ENCODE data around the gene UTS2B.

Gene UTS2B

DNA sequence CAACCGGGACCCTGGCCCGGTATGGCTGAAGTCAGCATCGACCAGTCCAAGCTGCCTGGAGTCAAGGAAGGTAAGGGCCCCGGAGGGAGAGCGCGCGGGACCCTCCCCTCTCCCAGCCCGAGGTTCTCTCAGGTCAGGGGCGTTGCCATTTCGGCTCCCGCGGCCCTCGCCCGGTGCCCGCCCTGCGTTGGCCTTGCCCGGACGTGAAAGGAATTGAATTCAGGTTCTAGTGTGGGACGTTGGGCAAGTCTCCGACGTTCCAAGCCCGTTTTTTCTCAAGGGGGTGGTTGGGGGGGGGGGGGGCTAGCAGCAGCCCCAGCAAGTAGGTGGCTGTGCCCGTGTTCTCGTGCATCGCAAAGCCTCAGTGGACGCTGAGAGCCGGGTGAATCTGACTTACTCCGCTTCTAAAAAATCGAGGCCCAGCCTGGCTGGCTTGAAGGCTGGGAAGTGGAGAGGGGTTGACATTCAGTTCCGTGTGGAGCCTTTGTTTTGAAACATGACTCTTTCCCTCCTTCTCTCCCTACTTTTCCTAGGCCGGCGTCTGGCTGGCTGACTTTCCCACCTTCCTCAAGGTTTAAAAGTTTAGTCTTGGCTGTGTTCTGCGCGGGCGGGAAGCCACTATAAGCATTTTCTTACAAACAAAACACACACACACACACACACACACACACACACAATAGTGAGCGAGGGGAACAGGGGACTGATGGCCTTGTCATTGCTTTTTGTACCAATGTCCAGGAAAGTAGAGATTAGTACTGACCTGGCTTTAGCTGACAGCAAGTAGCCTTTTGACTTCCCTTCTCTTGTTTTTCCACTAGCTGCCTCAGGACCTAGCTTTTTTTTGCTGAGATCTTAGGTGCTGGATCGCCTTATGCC lies at the start of gene UTS2B:
Gene UTS2B, minus strand, starts transcription at position 873 of the 876 bp plus-strand sequence. CDS start 48,337 bp downstream, outside the sequence.
- DNase-seq (ENCODE audit: low read depth in 4 of 4, low spot score in 1 of 4) = no peak

GRCh38 chr3:191380001-191380400 lies 49.7 kb upstream of the UTS2B start:
- no peak for DNase-seq (ENCODE audit: low read depth in 4 of 4, low spot score in 1 of 4)

GRCh38 chr3:191379446-191379845 lies 49.1 kb upstream of the UTS2B start:
- DNase-seq (ENCODE audit: low read depth in 4 of 4, low spot score in 1 of 4) = no peak

DNA sequence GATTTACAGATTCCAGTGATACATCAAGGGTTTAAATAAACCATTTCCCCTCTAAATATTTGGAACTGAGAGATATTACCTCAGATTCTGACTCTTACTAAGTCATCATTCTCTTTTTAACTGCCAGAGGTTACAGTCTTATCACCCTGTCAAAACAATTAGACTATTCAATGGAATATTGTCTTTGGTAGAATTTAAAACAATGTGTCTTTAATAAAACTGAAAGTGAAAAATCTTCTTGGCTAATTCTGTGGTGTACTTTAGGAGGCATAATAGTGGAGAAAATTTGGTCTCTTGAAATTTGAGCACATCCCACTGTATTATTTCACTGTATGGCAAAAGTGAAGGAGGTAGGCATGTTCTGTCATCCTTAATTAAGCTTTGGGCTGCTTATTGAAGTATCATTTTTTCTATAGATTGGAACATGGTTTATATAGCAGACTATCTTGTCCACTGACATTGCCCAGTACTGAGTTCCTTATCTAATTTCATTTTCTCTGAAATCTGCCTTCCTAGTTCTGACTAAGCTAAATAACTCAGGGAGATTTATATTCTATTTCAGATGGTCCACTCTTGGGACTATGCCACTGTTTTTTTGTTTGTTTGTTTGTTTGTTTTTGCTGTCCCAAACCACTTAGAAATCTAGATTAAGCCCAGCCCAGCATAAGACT lies 48.0 kb upstream of the UTS2B start:
- no peak for DNase-seq (ENCODE audit: low read depth in 4 of 4, low spot score in 1 of 4)

- no peak for DNase-seq (ENCODE audit: low read depth in 4 of 4, low spot score in 1 of 4)
Observed at GRCh38 chr3:191376516-191377141, 46.3 kb upstream of the UTS2B start.

DNA sequence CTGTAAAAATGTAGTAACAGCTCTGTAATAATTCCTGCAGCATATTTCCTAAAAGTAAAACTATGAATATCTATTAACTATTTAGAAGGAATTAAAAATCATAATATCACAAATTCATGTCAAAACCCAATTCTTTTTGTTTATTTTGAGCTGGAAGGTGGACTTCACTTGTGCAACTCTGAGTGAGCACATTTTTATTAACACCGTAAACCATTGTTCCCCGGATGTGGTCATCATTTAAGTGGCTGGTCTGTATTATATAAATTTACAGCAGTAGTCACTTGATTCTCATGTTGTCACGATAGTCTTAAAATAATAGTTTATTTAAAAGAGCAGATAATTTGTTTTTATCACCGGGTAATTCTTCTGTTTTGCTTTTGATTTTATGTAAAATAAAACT lies 43.0 kb upstream of the UTS2B start:
- DNase-seq (ENCODE audit: low read depth in 4 of 4, low spot score in 1 of 4) = no peak

- no peak for DNase-seq (ENCODE audit: low read depth in 4 of 4, low spot score in 1 of 4)
Observed at GRCh38 chr3:191372122-191372521, 41.8 kb upstream of the UTS2B start.

DNA sequence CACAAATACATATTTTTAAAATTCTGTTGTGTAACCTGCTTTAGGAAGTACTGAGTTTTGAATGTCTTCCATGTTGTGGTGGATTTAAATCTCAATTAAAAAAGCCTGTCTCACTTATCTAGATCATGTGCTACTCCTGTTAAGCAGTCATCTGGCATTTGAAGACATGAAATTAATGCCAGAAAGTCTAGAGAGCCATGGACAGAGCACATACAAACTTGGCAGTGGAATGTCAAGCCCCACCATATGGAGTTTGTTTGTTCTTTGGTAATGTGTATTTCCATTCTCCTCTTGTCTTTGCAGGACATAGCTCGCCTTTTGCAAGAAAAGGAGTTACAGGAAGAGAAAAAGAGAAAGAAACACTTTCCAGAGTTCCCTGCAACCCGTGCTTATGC lies 39.3 kb upstream of the UTS2B start:
- no peak for DNase-seq (ENCODE audit: low read depth in 4 of 4, low spot score in 1 of 4)

- no peak for DNase-seq (ENCODE audit: low read depth in 4 of 4, low spot score in 1 of 4)
Observed at GRCh38 chr3:191368755-191369615, 38.7 kb upstream of the UTS2B start.

DNA sequence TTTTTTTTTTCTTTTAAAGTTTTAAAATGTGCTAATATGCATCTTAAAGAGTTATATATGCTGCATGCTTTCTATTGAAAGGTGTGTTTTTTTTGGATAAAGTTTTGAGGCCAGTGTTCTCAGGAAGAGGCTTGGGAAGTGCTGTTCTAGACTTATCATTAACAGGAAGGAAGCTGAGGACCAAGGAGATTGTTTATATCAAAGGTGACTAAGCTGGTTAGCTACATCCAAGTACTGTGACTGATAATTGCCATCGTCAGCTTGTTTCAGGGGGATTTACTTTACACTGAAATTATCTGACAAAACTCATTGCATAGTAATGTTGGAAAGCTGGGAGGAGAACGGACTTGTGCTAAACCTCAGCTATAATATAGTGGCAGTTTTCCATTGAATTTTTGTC lies 36.3 kb upstream of the UTS2B start:
- no peak for DNase-seq (ENCODE audit: low read depth in 4 of 4, low spot score in 1 of 4)

- no peak for DNase-seq (ENCODE audit: low read depth in 4 of 4, low spot score in 1 of 4)
Observed at GRCh38 chr3:191363221-191363620, 32.9 kb upstream of the UTS2B start.

- no peak for DNase-seq (ENCODE audit: low read depth in 4 of 4, low spot score in 1 of 4)
Observed at GRCh38 chr3:191362524-191363090, 32.3 kb upstream of the UTS2B start.

DNA sequence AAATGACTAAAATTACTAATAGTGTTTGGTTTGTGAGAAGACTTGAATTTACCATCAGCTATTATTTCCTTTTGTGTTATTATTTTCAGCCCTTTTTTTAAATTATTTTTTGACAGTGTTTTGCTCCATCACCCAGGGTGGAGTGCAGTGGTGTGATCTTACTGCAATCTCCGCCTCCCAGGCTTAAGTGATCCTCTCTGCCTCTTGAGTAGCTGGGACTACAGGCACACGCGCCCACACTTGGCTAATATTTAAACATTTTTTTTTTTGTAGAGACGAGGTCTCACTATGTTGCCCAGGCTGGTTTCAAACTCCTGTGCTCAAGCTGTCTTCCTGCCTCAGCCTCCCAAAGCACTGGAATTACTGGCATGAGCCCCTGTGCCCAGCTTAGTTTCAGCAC lies 31.7 kb upstream of the UTS2B start:
- no peak for DNase-seq (ENCODE audit: low read depth in 4 of 4, low spot score in 1 of 4)

DNA sequence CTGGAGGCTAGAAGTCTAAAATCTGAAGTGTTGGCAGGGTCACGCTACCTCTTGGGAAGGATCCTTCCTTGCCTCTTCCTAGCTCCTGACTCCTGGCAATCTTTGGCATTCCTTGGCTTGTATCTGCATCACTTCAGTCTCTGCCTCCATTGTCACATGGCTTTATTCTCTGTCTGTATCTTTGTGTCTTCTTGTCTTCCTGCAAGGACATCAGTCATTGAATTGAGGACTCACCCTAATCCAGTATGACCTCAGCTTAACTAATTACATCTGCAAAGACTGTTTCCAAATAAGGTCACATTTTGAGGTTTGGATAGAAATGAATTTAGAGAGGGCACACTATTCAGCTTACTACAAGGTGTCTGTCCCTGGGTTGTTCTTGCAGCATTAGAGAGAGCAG lies 31.1 kb upstream of the UTS2B start:
- no peak for DNase-seq (ENCODE audit: low read depth in 4 of 4, low spot score in 1 of 4)

- DNase-seq (ENCODE audit: low read depth in 4 of 4, low spot score in 1 of 4) = no peak
Observed at GRCh38 chr3:191360620-191361019, 30.3 kb upstream of the UTS2B start.

DNA sequence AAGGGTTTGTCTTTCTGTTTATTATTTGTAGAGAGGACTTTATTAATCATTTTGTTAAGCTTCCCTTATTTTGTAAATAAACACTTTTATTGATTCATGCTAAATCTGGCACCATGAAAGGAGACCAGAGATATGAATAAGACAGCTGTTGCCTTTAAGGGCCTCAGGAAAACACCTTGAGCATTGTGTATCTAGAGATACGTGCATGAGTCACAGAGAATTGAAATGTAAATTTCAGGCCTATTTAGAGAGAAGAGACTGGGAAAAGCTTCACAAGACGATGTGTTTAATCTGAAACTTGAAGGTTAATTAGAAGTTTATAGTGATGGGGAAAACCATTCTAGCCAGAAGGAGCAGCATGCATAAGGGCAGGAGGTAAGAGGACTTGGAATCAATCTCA lies 28.6 kb upstream of the UTS2B start:
- no peak for DNase-seq (ENCODE audit: low read depth in 4 of 4, low spot score in 1 of 4)

DNA sequence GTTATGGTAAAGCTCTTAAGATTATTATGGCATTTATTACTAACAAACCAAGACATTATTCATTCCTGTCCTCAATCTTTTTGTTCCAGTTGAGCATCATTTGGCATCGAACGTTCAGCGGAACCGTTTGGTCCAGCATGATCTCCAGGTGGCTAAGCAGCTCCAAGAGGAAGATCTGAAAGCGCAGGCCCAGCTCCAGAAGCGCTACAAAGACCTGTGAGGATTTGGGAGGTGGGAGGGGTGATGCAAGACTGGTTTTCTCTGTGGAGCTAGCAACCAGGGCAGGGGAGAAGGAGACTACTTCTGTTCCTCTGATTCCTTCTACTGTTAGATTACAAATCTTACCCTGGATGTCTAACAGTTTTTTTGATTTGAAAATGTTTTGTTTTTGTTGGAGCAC lies 27.6 kb upstream of the UTS2B start:
- DNase-seq (ENCODE audit: low read depth in 4 of 4, low spot score in 1 of 4) = no peak

DNA sequence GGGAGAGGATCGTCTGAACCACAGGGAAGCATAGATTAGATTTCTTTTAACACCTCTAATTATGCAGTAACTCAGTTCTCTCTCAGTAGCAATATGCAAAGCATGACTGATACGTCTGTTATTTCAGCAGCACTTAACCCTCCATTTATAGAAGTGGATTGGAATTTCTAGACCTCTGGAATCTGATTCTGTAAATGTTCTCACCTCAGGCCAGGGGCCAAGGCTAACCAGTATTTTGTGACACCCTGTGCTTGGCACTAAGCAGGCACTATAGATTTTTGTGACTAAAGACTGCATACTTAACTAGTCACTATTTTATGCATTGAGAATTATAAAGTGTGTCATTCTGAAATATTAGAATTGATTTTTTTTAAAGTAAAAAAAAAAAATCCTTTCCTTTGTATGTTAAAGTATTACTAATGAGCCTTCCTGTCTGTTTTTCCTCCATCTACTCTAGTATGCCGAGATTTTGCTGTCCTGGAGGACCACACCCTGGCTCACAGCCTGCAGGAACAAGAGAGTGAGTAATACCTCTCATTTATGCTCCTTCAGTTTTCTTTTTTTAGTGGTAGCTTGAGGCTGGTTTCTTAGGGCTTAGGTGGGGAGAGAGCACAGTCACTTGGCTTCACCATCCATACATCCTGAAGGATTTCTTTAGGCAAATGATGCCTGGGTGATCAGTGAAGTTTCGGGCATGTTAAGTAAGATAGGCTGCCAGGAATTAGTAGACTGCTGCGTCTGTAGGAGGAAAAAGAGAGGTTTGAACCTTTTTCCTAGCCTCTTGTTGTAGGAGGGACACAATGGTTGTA lies 26.5 kb upstream of the UTS2B start:
- DNase-seq (ENCODE audit: low read depth in 4 of 4, low spot score in 1 of 4) = no peak

DNA sequence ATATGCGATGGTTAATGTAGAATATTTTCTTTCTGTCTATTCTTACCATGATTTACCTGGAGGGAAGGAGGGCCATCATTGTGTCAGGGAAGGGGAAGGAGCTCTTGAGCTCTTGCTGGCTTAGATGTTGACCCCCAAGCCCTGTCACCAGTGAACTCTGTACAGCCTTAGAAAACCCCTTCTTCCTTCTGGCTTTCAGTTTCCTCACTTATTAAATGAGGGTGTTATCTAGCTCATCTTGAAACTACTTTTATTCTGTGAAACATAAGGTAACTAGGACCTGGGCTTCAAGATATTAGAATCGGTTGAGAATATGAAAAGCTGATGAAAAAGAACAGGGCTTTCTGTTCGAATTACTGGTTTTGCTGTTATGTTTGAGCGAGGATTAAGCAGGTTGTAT lies 25.1 kb upstream of the UTS2B start:
- DNase-seq (ENCODE audit: low read depth in 4 of 4, low spot score in 1 of 4) = no peak
